Stimulated activated CD8-positive, alpha-beta memory T cell treated with anti-CD3 and anti-CD28 coated beads, Interleukin-7, amount 100 ng/mL, for 48 hours (primary cell): ENCODE data around the gene LRRC32.

ENCODE experiments used
- DNase-seq, 2 donors: peaks; one replicate each; pipeline ENCODE4 v3.0.0-alpha.2; 2020; ENCODE audit warnings: low read depth in 1 of 2; ENCODE audit errors: extremely low read depth in 1 of 2

Gene LRRC32

GRCh38 chr11:76699451-76700091 lies 29.0 kb upstream of the LRRC32 start:
- no peak for DNase-seq

- no peak for DNase-seq
Observed at GRCh38 chr11:76698321-76699043, 27.9 kb upstream of the LRRC32 start.

- DNase-seq: no peak
Observed at GRCh38 chr11:76696756-76697155, 26.2 kb upstream of the LRRC32 start.

GRCh38 chr11:76695771-76696170 lies 25.2 kb upstream of the LRRC32 start:
- no peak for DNase-seq

GRCh38 chr11:76695133-76695532 lies 24.6 kb upstream of the LRRC32 start:
- no peak for DNase-seq

- DNase-seq: no peak
Observed at GRCh38 chr11:76694664-76695063, 24.1 kb upstream of the LRRC32 start.

- no peak for DNase-seq
Observed at GRCh38 chr11:76693806-76694205, 23.3 kb upstream of the LRRC32 start.

GRCh38 chr11:76692956-76693355 lies 22.4 kb upstream of the LRRC32 start:
- DNase-seq: no peak

GRCh38 chr11:76691655-76692054 lies 21.1 kb upstream of the LRRC32 start:
- DNase-seq: no peak

GRCh38 chr11:76690736-76691135 lies 20.2 kb upstream of the LRRC32 start:
- DNase-seq: no peak

- DNase-seq: no peak
Observed at GRCh38 chr11:76689313-76690260, 19.0 kb upstream of the LRRC32 start.

GRCh38 chr11:76688146-76688545 lies 17.6 kb upstream of the LRRC32 start:
- no peak for DNase-seq

GRCh38 chr11:76686261-76687079 lies 15.9 kb upstream of the LRRC32 start:
- no peak for DNase-seq

- no peak for DNase-seq
Observed at GRCh38 chr11:76685831-76686230, 15.3 kb upstream of the LRRC32 start.

GRCh38 chr11:76685237-76685636 lies 14.7 kb upstream of the LRRC32 start:
- DNase-seq: no peak

GRCh38 chr11:76684516-76684915 lies 14.0 kb upstream of the LRRC32 start:
- no peak for DNase-seq

GRCh38 chr11:76683161-76684095 lies 12.9 kb upstream of the LRRC32 start:
- DNase-seq: no peak

GRCh38 chr11:76682684-76683083 lies 12.1 kb upstream of the LRRC32 start:
- DNase-seq: no peak

- no peak for DNase-seq
Observed at GRCh38 chr11:76682106-76682505, 11.6 kb upstream of the LRRC32 start.
